Activated T-helper 9 cell treated with anti-CD3 and anti-CD28 coated beads, Interleukin-2, amount 50 U/mL, for 16 hours (primary cell): ENCODE results near the gene CLCN4.

Source experiments
- DNase-seq: peaks from one replicate; pipeline ENCODE4 v3.0.0-alpha.2; 2020; ENCODE audit warnings: low read depth

CLCN4 gene

GRCh38 chrX:10197279-10198210 lies 40.8 kb downstream of the CLCN4 start:
- DNase-seq = no peak

- no peak for DNase-seq
Measured at GRCh38 chrX:10198254-10198653, 41.5 kb downstream of the CLCN4 start.

- no peak for DNase-seq
Measured at GRCh38 chrX:10199212-10199611, 42.4 kb downstream of the CLCN4 start.

- no peak for DNase-seq
Measured at GRCh38 chrX:10203617-10204016, 46.8 kb downstream of the CLCN4 start.

GRCh38 chrX:10206317-10206716 lies 49.5 kb downstream of the CLCN4 start:
- no peak for DNase-seq

GRCh38 chrX:10208281-10208856 lies 51.6 kb downstream of the CLCN4 start:
- no peak for DNase-seq

- DNase-seq = no peak
Measured at GRCh38 chrX:10208953-10209352, 52.2 kb downstream of the CLCN4 start.

- DNase-seq = no peak
Measured at GRCh38 chrX:10212395-10212794, 55.6 kb downstream of the CLCN4 start.

- DNase-seq = no peak
Measured at GRCh38 chrX:10213716-10214115, 56.9 kb downstream of the CLCN4 start.

GRCh38 chrX:10216208-10216607 lies 59.4 kb downstream of the CLCN4 start:
- no peak for DNase-seq

GRCh38 chrX:10217198-10217597 lies 60.4 kb downstream of the CLCN4 start:
- DNase-seq = no peak

GRCh38 chrX:10221651-10222050 lies 64.9 kb downstream of the CLCN4 start:
- DNase-seq = no peak

- DNase-seq = no peak
Measured at GRCh38 chrX:10223276-10223675, 66.5 kb downstream of the CLCN4 start.

- DNase-seq = no peak
Measured at GRCh38 chrX:10223781-10224180, 67.0 kb downstream of the CLCN4 start.

- DNase-seq = no peak
Measured at GRCh38 chrX:10230222-10230621, 73.4 kb downstream of the CLCN4 start.

GRCh38 chrX:10231461-10231860 lies 74.7 kb downstream of the CLCN4 start:
- DNase-seq = no peak

GRCh38 chrX:10233173-10233572 lies 76.4 kb downstream of the CLCN4 start:
- no peak for DNase-seq

GRCh38 chrX:10233696-10234095 lies 76.9 kb downstream of the CLCN4 start:
- DNase-seq = no peak

GRCh38 chrX:10235851-10236250 lies 79.1 kb downstream of the CLCN4 start:
- no peak for DNase-seq

GRCh38 chrX:10237241-10237640 lies 80.5 kb downstream of the CLCN4 start:
- DNase-seq = no peak

- no peak for DNase-seq
Measured at GRCh38 chrX:10239611-10240064, 82.9 kb downstream of the CLCN4 start.

GRCh38 chrX:10240918-10241317 lies 84.1 kb downstream of the CLCN4 start:
- no peak for DNase-seq

- DNase-seq = no peak
Measured at GRCh38 chrX:10242026-10242425, 85.3 kb downstream of the CLCN4 start.

GRCh38 chrX:10243106-10243505 lies 86.3 kb downstream of the CLCN4 start:
- no peak for DNase-seq
